ENCODE data around the gene UPB1. TPM values are rescaled to one million over a fixed set of nuclear protein-coding genes. Genes with fewer than 3 reads are reported as not detected.

UPB1 gene
- total RNA-seq, 1 donor from 2014 or later = not detected

DNA sequence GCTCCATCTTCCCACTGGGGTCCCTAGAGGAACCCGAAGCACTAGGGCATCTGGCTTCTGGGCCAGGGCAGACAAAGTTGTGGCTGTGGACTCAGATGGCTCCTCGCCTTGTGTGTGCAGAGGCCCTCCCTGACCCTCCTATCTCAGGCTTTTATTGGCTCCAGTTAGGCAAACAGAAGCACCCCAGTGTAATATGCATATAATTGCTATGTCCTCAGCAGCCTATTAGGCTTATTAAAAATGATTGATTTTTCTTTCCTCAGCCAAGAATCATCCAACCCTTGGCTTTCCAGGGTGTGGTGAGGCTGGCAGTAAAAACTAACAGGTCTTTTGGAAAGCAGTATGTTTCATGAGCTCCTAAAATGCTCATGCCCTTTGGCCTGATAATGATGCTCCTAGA is 22.3 kb downstream of the UPB1 start:
- no peak overlapping the region for H3K27ac ChIP-seq
- intact Hi-C loops (cut with DNase I) = no loop called here
- peaks cover 0 to 6% of the 10 kb centered on the region in 2 donors for H3K4me1 ChIP-seq

GRCh38 chr22:24518228-24518627 is 23.1 kb downstream of the UPB1 start:
- no peak overlapping the region for H3K27ac ChIP-seq
- peaks cover 0 to 6% of the 10 kb centered on the region in 2 donors for H3K4me1 ChIP-seq
- intact Hi-C loops (cut with DNase I) = no loop called here
- no peaks in the 10 kb centered on the region for H3K27me3 ChIP-seq
- H3K9me3 ChIP-seq = no peaks in the 10 kb centered on the region
- DNase-seq (ENCODE audit: low spot score in 2 of 2) = no peak
- H3K4me3 ChIP-seq = no peak overlapping the region
- H3K36me3 ChIP-seq = no peaks in the 10 kb centered on the region
- no peak for TF ChIP-seq CTCF (IDR thresholded peaks at IDR 0.05)

More for the DNA sequence above, 22.3 kb downstream of the UPB1 start:
- no peak for TF ChIP-seq CTCF (IDR thresholded peaks at IDR 0.05)
- no peaks in the 10 kb centered on the region for H3K36me3 ChIP-seq
- H3K27me3 ChIP-seq = no peaks in the 10 kb centered on the region
- no peak for DNase-seq (ENCODE audit: low spot score in 2 of 2)
- H3K9me3 ChIP-seq = no peaks in the 10 kb centered on the region
- H3K4me3 ChIP-seq = no peak overlapping the region

DNA sequence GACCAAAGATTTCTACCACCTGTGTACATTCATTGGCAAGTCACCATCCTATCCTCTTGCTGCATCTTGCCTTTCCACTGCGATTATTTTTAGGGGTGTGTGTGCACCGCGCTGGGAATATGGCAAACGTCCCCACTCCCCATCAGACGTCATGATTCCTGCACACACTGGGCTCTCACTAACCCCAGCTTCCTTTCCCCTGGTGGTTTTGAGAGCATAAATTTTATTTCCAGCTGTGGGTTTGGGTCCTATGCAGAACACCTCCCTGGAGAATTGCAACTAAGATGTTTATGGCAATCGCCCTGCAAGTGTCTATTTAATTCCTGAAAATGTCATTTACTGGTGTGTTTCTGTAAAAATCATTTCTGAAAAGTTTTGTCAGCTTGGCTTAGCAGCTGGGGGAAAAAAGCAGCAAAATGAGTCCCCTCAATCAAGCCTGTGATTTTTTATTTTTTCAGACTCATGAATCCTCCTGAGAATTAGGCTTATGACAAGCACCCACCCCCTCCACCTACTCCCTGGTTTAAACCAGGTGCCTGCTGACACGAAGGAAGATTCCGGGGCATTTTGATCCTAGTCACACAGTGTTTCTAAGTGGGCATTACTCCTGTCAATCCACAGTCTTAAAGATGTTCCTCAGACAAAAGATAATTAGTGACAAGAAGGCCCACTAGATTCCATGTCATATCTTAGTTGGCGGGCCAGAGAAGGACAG is 23.8 kb downstream of the UPB1 start:
- TF ChIP-seq CTCF (IDR thresholded peaks at IDR 0.05) = no peak
- H3K4me3 ChIP-seq = no peak overlapping the region
- H3K27ac ChIP-seq = no peak overlapping the region
- H3K9me3 ChIP-seq = no peaks in the 10 kb centered on the region
- no peaks in the 10 kb centered on the region for H3K27me3 ChIP-seq
- intact Hi-C loops (cut with DNase I) = no loop called here
- DNase-seq (ENCODE audit: low spot score in 2 of 2) = no peak
- no peaks in the 10 kb centered on the region for H3K36me3 ChIP-seq
- peaks cover 0 to 8% of the 10 kb centered on the region in 2 donors for H3K4me1 ChIP-seq

GRCh38 chr22:24519496-24519895 is 24.4 kb downstream of the UPB1 start:
- DNase-seq (ENCODE audit: low spot score in 2 of 2) = no peak
- Histone ChIP-seq H3K4me1 (peaks cover 0 to 8% of the 10 kb centered on the region in 2 donors), H3K9me3 (no peaks in the 10 kb centered on the region), H3K4me3 (no peak overlapping the region), H3K27ac (no peak overlapping the region), H3K27me3 (no peaks in the 10 kb centered on the region), H3K36me3 (no peaks in the 10 kb centered on the region)
- TF ChIP-seq CTCF (IDR thresholded peaks at IDR 0.05) = no peak
- intact Hi-C loops (cut with DNase I) = no loop called here

- H3K36me3 ChIP-seq = no peaks in the 10 kb centered on the region
- H3K4me1 ChIP-seq = peaks cover 0 to 5% of the 10 kb centered on the region in 2 donors
- intact Hi-C loops (cut with DNase I) = loop anchor here (5.0 kb wide), 1 partner anchor 195 kb away; no protein-coding TSS in a partner anchor
- H3K9me3 ChIP-seq = no peaks in the 10 kb centered on the region
- no peak overlapping the region for H3K27ac ChIP-seq
- no peak overlapping the region for H3K4me3 ChIP-seq
- H3K27me3 ChIP-seq = no peaks in the 10 kb centered on the region
- peak in 1 of 3 experiments; percentile 33 for TF ChIP-seq CTCF (IDR thresholded peaks at IDR 0.05)
- DNase-seq (ENCODE audit: low spot score in 2 of 2) = no peak
These were observed 26.7 kb downstream of the UPB1 start for GRCh38 chr22:24521791-24522245.

All from ascending aorta (tissue), 2 donors.